GM10266 (cell line): ENCODE results near the gene POC1B.

ENCODE experiments used
- DNase-seq: peaks from one replicate; pipeline ENCODE4 v3.0.0; 2012; ENCODE audit errors: extremely low spot score
- CTCF ChIP-seq: IDR thresholded peaks from 2 replicates; pipeline ENCODE4 v1.5.1; 2012; ENCODE audit warnings: mild to moderate bottlenecking, low read depth; ENCODE audit not compliant: control insufficient read depth, insufficient read depth; ENCODE audit errors: missing control alignments

POC1B gene

GRCh38 chr12:89384807-89385206, 141.0 kb downstream of the POC1B start:
- DNase-seq: no peak
- TF ChIP-seq CTCF: no peak

- TF ChIP-seq CTCF: no peak
- DNase-seq: no peak
Measured at GRCh38 chr12:89384050-89384758, 141.6 kb downstream of the POC1B start.

GRCh38 chr12:89383235-89384049, 142.4 kb downstream of the POC1B start:
- TF ChIP-seq CTCF: no peak
- no peak for DNase-seq

- no peak for TF ChIP-seq CTCF
- DNase-seq: no peak
Measured at GRCh38 chr12:89382328-89382727, 143.5 kb downstream of the POC1B start.

GRCh38 chr12:89379839-89380467, 145.9 kb downstream of the POC1B start:
- DNase-seq: no peak
- no peak for TF ChIP-seq CTCF

- DNase-seq: no peak
- no peak for TF ChIP-seq CTCF
Measured at GRCh38 chr12:89379148-89379838, 146.6 kb downstream of the POC1B start.
